Ovary (tissue), 3 donors: ENCODE data around the gene NKAIN2.

Experiments
- EP300 ChIP-seq: sonication (generic); formaldehyde crosslinking; IDR thresholded peaks from one replicate; pipeline ENCODE4 v1.6.1; 2017; ENCODE audit warnings: antibody characterized with exemption
- TF ChIP-seq, protein P1 (sequence below), 3 donors: fragments of 450-650 bp in 2 of 3; fragments of 200-600 bp in 1 of 3; IDR thresholded peaks; one replicate each; pipeline versions ENCODE4 v1.5.1 to v1.8.0; 2016 to 2022; ENCODE audit warnings: antibody characterized with exemption in 3 of 3, mild to moderate bottlenecking in 1 of 3
- donor health status: DM: no; HTN: no; CAD: no.

DNA sequence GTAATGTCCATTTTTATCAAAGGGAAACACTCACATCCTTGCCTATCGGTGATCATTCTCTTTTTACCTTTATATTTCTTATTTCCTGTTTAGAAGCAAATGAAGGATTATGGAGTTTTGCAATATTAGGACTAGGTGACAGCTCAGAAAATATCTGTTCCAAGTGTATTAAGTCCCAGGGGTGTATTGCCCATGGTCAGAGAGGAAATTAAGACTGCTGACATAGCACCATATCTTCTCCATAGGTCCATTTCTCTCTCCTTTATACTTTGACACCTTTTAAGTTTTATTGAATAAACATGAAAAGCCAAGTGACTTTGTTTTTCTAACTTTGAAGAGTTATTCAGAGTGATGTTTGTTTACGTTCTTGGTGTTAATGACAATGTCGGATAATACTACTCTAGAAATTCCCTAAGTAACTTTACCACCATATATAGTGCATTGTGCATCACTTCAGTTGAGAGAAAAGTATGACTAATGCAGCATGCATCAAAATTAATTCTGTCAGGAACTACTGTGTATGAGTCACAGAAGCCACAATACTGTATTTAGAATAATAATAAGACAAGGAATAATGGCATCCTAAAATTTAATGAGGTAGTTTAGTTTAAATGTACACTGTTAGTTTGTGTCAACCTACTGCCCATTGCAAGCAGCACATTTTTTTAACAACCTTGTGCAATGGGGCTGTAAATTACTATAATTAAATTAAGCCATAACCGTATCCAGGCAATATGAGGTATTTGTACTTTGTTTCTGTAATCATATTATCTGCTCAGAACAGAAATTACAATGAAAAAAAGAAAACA is 684.2 kb downstream of the NKAIN2 start:
- no peak for TF ChIP-seq EP300
- TF ChIP-seq, protein P1, sequence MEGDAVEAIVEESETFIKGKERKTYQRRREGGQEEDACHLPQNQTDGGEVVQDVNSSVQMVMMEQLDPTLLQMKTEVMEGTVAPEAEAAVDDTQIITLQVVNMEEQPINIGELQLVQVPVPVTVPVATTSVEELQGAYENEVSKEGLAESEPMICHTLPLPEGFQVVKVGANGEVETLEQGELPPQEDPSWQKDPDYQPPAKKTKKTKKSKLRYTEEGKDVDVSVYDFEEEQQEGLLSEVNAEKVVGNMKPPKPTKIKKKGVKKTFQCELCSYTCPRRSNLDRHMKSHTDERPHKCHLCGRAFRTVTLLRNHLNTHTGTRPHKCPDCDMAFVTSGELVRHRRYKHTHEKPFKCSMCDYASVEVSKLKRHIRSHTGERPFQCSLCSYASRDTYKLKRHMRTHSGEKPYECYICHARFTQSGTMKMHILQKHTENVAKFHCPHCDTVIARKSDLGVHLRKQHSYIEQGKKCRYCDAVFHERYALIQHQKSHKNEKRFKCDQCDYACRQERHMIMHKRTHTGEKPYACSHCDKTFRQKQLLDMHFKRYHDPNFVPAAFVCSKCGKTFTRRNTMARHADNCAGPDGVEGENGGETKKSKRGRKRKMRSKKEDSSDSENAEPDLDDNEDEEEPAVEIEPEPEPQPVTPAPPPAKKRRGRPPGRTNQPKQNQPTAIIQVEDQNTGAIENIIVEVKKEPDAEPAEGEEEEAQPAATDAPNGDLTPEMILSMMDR (IDR thresholded peaks at IDR 0.05) = no peak
